Liver (tissue), 9 donors: ENCODE data around the gene TRAIP. TPM values are rescaled to one million over a fixed set of nuclear protein-coding genes. Genes with fewer than 3 reads are reported as not detected.

ENCODE experiments used
- DNase-seq: peaks from one replicate; pipeline ENCODE4 v3.0.0-alpha.2; 2017; ENCODE audit warnings: low spot score
- H3K27ac ChIP-seq, 2 donors: one replicate each; pipeline ENCODE4 v1.7.0; 2013; ENCODE audit warnings: inconsistent platforms in 2 of 2, low read length in 2 of 2, control low read depth in 1 of 2, low read depth in 1 of 2, mild to moderate bottlenecking in 1 of 2
- H3K27me3 ChIP-seq, 4 donors: one replicate each; pipeline versions ENCODE4 v1.6.1 to v1.7.0; 2013; ENCODE audit warnings: low read length in 3 of 4, inconsistent platforms in 1 of 4, mild to moderate bottlenecking in 1 of 4, moderate library complexity in 1 of 4; ENCODE audit not compliant: control insufficient read depth in 4 of 4, insufficient read depth in 4 of 4
- H3K36me3 ChIP-seq, 4 donors: one replicate each; pipeline versions ENCODE4 v1.6.1 to v1.7.0; 2013; ENCODE audit warnings: low read length in 3 of 4, mild to moderate bottlenecking in 3 of 4, low read depth in 1 of 4, moderate library complexity in 1 of 4; ENCODE audit not compliant: control insufficient read depth in 4 of 4, insufficient read depth in 3 of 4
- H3K4me1 ChIP-seq, 4 donors: one replicate each; pipeline versions ENCODE4 v1.6.1 to v1.7.0; 2013; ENCODE audit warnings: low read length in 3 of 4, mild to moderate bottlenecking in 3 of 4, moderate library complexity in 1 of 4; ENCODE audit not compliant: control insufficient read depth in 4 of 4, insufficient read depth in 4 of 4
- H3K4me3 ChIP-seq, 3 donors: one replicate each; pipeline versions ENCODE4 v1.6.1 to v1.7.0; 2013; ENCODE audit warnings: low read length in 3 of 3, control low read depth in 1 of 3, low read depth in 1 of 3, mild to moderate bottlenecking in 1 of 3
- H3K9ac ChIP-seq, 2 donors: one replicate each; pipeline ENCODE4 v1.7.0; 2013; ENCODE audit warnings: low read length in 2 of 2, mild to moderate bottlenecking in 2 of 2, moderate library complexity in 2 of 2, control low read depth in 1 of 2, low read depth in 1 of 2
- H3K9me3 ChIP-seq, 4 donors: one replicate each; pipeline versions ENCODE4 v1.6.1 to v1.7.0; 2013; ENCODE audit warnings: low read length in 3 of 4; ENCODE audit not compliant: control insufficient read depth in 4 of 4
- EGR1 ChIP-seq, 2 donors: IDR thresholded peaks; 2 replicates each; pipeline ENCODE4 v1.6.1; 2016 to 2018; ENCODE audit warnings: antibody characterized with exemption in 2 of 2, low read depth in 2 of 2
- FOXA1 ChIP-seq: IDR thresholded peaks from 2 replicates; pipeline ENCODE4 v1.6.1; 2016; ENCODE audit warnings: antibody characterized with exemption
- FOXA2 ChIP-seq: IDR thresholded peaks from 2 replicates; pipeline ENCODE4 v1.6.1; 2016; ENCODE audit warnings: antibody characterized with exemption
- GABPA ChIP-seq, 2 donors: IDR thresholded peaks in 1 of 2; conservative IDR thresholded peaks in 1 of 2; 2 replicates each; pipeline ENCODE4 v1.6.1; 2016; ENCODE audit warnings: antibody characterized with exemption in 2 of 2, mild to moderate bottlenecking in 1 of 2, moderate library complexity in 1 of 2
- HNF4G ChIP-seq: IDR thresholded peaks from 2 replicates; pipeline ENCODE4 v1.6.1; 2016; ENCODE audit warnings: antibody characterized with exemption
- JUND ChIP-seq, 2 donors: IDR thresholded peaks; 2 replicates each; pipeline ENCODE4 v1.6.1; 2016; ENCODE audit warnings: antibody characterized with exemption in 2 of 2
- NR2F2 ChIP-seq: IDR thresholded peaks from 2 replicates; pipeline ENCODE4 v1.6.1; 2016; ENCODE audit warnings: antibody characterized with exemption
- RAD21 ChIP-seq, 2 donors: IDR thresholded peaks; 2 replicates each; pipeline ENCODE4 v1.6.1; 2016; ENCODE audit warnings: antibody characterized with exemption in 2 of 2, mild to moderate bottlenecking in 2 of 2
- RXRA ChIP-seq, 2 donors: IDR thresholded peaks; 2 replicates each; pipeline ENCODE4 v1.6.1; 2017 to 2018; ENCODE audit warnings: antibody characterized with exemption in 2 of 2, mild to moderate bottlenecking in 1 of 2
- SP1 ChIP-seq: IDR thresholded peaks from 2 replicates; pipeline ENCODE4 v1.6.1; 2018; ENCODE audit warnings: antibody characterized with exemption, mild to moderate bottlenecking
- TAF1 ChIP-seq: conservative IDR thresholded peaks from 2 replicates; pipeline ENCODE4 v1.6.1; 2016; ENCODE audit warnings: antibody characterized with exemption, mild to moderate bottlenecking
- YY1 ChIP-seq: IDR thresholded peaks from 2 replicates; pipeline ENCODE4 v1.6.1; 2016; ENCODE audit warnings: antibody characterized with exemption, mild to moderate bottlenecking
- WGBS: extraction: QIAGEN DNeasy Blood & Tissue Kit; methylation state at CpG from one replicate; pipeline ENCODE4 v1.1.7; 2013; 5-methylcytosine and 5-hydroxymethylcytosine counted together
- polyA plus RNA-seq, 2 donors: library from polyadenylated mRNA; stranded (reverse) in 1 of 2; unstranded in 1 of 2; fragments of 200-250 nt in 1 of 2; fragments of >200 nt in 1 of 2; fragmentation: Nextera tagmentation in 1 of 2; extraction: Ambion mirVana in 1 of 2; gene quantifications; one replicate each; pipeline versions ENCODE4 v1.2.1 to v1.2.3, GENCODE V29; 2013 to 2015
- total RNA-seq, 2 donors: library from RNA; depleted of rRNA; stranded (reverse); fragments of >200 nt; gene quantifications; one replicate each; pipeline ENCODE4 v1.2.3, GENCODE V29; 2014
- TF ChIP-seq, protein P1 (sequence below): IDR thresholded peaks from 2 replicates; pipeline ENCODE4 v1.6.1; 2016; ENCODE audit warnings: antibody characterized with exemption
- TF ChIP-seq, protein P2 (sequence below): IDR thresholded peaks from 2 replicates; pipeline ENCODE4 v1.6.1; 2016; ENCODE audit warnings: antibody characterized with exemption
- TF ChIP-seq, protein P3 (sequence below): IDR thresholded peaks from 2 replicates; pipeline ENCODE4 v1.6.1; 2016; ENCODE audit warnings: antibody characterized with exemption, mild to moderate bottlenecking
- TF ChIP-seq, protein P4 (sequence below): IDR thresholded peaks from 2 replicates; pipeline ENCODE4 v1.6.1; 2016; ENCODE audit warnings: antibody characterized with exemption
- TF ChIP-seq, protein P5 (sequence below): fragments of 150-350 bp; IDR thresholded peaks from 2 replicates; pipeline ENCODE4 v1.5.1; 2017; ENCODE audit warnings: improper control_type of control experiment, low read depth, low read length; ENCODE audit not compliant: missing input control
- donor health status: healthy.
- donor health status: healthy.
- donor health status: healthy.
- donor health status: healthy.
- donor health status: healthy.

Gene TRAIP
- total and polyA plus RNA-seq, 4 donors = 0.42 to 7.9 (median 0.64) TPM

DNA sequence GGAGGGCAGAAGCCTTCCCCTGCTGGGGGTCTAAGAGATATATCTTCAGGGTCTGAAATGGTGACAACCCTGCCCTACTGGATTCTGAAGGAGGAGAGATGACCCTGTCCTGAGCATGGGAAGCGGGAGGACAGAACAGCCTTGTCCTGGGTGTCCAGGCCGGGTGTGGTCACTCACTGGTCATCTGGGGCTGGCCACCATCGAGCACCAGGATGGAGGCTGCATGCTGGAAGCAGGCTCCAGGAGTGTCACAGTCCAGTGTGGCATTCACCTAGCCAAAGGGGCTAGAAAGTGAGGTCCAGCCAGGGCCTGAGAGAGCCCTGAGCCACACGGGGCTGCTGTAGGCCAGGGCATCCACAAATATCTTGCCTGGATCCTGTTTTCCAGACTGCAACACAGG is 61.9 kb downstream of the TRAIP start:
- TF ChIP-seq GABPA (IDR thresholded peaks at IDR 0.05 in 1 of 2, conservative IDR thresholded peaks at IDR 0.05 in 1 of 2) (no peak), TAF1 (no peak), HNF4G (no peak), FOXA1 (no peak), RXRA (IDR thresholded peaks at IDR 0.05) (no peak), EGR1 (IDR thresholded peaks at IDR 0.05; ENCODE audit: low read depth in 2 of 2) (no peak), NR2F2 (no peak), JUND (IDR thresholded peaks at IDR 0.05) (no peak), FOXA2 (no peak)
- TF ChIP-seq, protein P1, sequence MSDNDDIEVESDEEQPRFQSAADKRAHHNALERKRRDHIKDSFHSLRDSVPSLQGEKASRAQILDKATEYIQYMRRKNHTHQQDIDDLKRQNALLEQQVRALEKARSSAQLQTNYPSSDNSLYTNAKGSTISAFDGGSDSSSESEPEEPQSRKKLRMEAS = no peak
- TF ChIP-seq, protein P2, sequence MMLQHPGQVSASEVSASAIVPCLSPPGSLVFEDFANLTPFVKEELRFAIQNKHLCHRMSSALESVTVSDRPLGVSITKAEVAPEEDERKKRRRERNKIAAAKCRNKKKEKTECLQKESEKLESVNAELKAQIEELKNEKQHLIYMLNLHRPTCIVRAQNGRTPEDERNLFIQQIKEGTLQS = no peak
- TF ChIP-seq, protein P3, sequence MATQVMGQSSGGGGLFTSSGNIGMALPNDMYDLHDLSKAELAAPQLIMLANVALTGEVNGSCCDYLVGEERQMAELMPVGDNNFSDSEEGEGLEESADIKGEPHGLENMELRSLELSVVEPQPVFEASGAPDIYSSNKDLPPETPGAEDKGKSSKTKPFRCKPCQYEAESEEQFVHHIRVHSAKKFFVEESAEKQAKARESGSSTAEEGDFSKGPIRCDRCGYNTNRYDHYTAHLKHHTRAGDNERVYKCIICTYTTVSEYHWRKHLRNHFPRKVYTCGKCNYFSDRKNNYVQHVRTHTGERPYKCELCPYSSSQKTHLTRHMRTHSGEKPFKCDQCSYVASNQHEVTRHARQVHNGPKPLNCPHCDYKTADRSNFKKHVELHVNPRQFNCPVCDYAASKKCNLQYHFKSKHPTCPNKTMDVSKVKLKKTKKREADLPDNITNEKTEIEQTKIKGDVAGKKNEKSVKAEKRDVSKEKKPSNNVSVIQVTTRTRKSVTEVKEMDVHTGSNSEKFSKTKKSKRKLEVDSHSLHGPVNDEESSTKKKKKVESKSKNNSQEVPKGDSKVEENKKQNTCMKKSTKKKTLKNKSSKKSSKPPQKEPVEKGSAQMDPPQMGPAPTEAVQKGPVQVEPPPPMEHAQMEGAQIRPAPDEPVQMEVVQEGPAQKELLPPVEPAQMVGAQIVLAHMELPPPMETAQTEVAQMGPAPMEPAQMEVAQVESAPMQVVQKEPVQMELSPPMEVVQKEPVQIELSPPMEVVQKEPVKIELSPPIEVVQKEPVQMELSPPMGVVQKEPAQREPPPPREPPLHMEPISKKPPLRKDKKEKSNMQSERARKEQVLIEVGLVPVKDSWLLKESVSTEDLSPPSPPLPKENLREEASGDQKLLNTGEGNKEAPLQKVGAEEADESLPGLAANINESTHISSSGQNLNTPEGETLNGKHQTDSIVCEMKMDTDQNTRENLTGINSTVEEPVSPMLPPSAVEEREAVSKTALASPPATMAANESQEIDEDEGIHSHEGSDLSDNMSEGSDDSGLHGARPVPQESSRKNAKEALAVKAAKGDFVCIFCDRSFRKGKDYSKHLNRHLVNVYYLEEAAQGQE = no peak
- Histone ChIP-seq H3K36me3 (no peaks in the 10 kb centered on the region), H3K4me3 (no peak overlapping the region), H3K9ac (no peak overlapping the region), H3K27ac (no peak overlapping the region), H3K9me3 (no peaks in the 10 kb centered on the region), H3K4me1 (no peaks in the 10 kb centered on the region), H3K27me3 (no peaks in the 10 kb centered on the region)
- WGBS = 83% methylated on average over 4 of the region's 4 CpGs
- DNase-seq = no peak

DNA sequence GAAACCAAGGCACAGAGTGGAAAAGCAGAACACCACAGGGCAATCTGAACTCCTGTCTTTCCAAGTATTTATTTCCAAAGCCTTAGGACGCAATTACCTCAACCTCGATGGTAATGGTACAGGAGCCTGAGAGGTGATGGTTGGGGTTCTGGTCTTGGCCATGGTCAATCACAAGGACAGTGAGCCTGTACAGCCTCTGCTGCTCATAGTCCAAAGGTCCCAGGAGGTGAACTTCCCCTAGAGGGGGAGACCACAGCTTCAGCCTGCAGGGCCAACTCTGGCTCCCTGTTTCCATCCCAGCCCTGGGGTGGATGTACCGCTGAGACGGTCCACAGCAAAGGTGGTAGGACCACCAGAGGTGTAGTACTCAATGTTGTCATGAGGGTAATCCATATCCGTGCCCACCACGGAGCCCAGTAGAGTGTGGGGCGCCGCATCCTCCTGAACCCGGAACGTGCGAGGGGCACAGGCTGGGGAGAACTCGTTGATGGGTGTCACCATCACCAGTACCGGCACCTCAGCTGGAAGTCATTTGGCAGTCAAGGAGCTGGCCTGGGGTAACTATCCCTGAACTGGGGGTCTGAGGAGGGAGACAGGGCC is 62.8 kb downstream of the TRAIP start:
- TF ChIP-seq RAD21 (IDR thresholded peaks at IDR 0.05) = no peak
- TF ChIP-seq TAF1 = no peak
- TF ChIP-seq, protein P4, sequence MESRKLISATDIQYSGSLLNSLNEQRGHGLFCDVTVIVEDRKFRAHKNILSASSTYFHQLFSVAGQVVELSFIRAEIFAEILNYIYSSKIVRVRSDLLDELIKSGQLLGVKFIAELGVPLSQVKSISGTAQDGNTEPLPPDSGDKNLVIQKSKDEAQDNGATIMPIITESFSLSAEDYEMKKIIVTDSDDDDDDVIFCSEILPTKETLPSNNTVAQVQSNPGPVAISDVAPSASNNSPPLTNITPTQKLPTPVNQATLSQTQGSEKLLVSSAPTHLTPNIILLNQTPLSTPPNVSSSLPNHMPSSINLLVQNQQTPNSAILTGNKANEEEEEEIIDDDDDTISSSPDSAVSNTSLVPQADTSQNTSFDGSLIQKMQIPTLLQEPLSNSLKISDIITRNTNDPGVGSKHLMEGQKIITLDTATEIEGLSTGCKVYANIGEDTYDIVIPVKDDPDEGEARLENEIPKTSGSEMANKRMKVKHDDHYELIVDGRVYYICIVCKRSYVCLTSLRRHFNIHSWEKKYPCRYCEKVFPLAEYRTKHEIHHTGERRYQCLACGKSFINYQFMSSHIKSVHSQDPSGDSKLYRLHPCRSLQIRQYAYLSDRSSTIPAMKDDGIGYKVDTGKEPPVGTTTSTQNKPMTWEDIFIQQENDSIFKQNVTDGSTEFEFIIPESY = no peak
- TF ChIP-seq, protein P1 = no peak
- TF ChIP-seq NR2F2 = no peak
- no peak for TF ChIP-seq FOXA1
- TF ChIP-seq EGR1 (IDR thresholded peaks at IDR 0.05; ENCODE audit: low read depth in 2 of 2) = no peak
- no peak for TF ChIP-seq GABPA (IDR thresholded peaks at IDR 0.05 in 1 of 2, conservative IDR thresholded peaks at IDR 0.05 in 1 of 2)
- no peak for TF ChIP-seq YY1
- no peak for TF ChIP-seq FOXA2
- TF ChIP-seq JUND (IDR thresholded peaks at IDR 0.05) = no peak
- TF ChIP-seq, protein P5, sequence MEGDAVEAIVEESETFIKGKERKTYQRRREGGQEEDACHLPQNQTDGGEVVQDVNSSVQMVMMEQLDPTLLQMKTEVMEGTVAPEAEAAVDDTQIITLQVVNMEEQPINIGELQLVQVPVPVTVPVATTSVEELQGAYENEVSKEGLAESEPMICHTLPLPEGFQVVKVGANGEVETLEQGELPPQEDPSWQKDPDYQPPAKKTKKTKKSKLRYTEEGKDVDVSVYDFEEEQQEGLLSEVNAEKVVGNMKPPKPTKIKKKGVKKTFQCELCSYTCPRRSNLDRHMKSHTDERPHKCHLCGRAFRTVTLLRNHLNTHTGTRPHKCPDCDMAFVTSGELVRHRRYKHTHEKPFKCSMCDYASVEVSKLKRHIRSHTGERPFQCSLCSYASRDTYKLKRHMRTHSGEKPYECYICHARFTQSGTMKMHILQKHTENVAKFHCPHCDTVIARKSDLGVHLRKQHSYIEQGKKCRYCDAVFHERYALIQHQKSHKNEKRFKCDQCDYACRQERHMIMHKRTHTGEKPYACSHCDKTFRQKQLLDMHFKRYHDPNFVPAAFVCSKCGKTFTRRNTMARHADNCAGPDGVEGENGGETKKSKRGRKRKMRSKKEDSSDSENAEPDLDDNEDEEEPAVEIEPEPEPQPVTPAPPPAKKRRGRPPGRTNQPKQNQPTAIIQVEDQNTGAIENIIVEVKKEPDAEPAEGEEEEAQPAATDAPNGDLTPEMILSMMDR = no peak
- TF ChIP-seq, protein P2 = no peak
- TF ChIP-seq SP1 = no peak
- TF ChIP-seq, protein P3 = no peak
- no peak for TF ChIP-seq HNF4G
- no peak for TF ChIP-seq RXRA (IDR thresholded peaks at IDR 0.05)
- DNase-seq = no peak

More for the DNA sequence above, 62.8 kb downstream of the TRAIP start:
- Histone ChIP-seq H3K4me3 (no peak overlapping the region), H3K4me1 (no peaks in the 10 kb centered on the region), H3K36me3 (no peaks in the 10 kb centered on the region), H3K9me3 (no peaks in the 10 kb centered on the region), H3K27me3 (no peaks in the 10 kb centered on the region), H3K27ac (no peak overlapping the region), H3K9ac (no peak overlapping the region)
- 94% methylated on average over 13 of the region's 13 CpGs for WGBS
